Heart right ventricle (tissue), 16 donors: ENCODE data around the gene CYTH1. TPM values are rescaled to one million over a fixed set of nuclear protein-coding genes. Genes with fewer than 3 reads are reported as not detected.

ENCODE experiments used
- ATAC-seq, 8 donors: fragments of 200-7000 bp; cut with Tn5 transposase; one replicate each; pipeline ENCODE4 v1.9.1; 2020; ENCODE audit warnings: mild to moderate bottlenecking in 8 of 8, moderate library complexity in 8 of 8, moderate number of reproducible peaks in 1 of 8
- DNase-seq, 2 donors: peaks; one replicate each; pipeline ENCODE4 v3.0.0-alpha.2; 2020
- H3K27ac ChIP-seq, 10 donors: fragments of 200-600 bp; sonication (generic) in 2 of 10; one replicate each; pipeline versions ENCODE4 v1.5.0 to v1.8.0; 2020 to 2022; ENCODE audit warnings: mild to moderate bottlenecking in 3 of 10
- H3K27me3 ChIP-seq, 7 donors: fragments of 200-600 bp; one replicate each; pipeline ENCODE4 v1.8.0; 2021 to 2022; ENCODE audit warnings: mild to moderate bottlenecking in 2 of 7
- H3K36me3 ChIP-seq, 9 donors: fragments of 200-600 bp; sonication (generic) in 1 of 9; one replicate each; pipeline versions ENCODE4 v1.5.0 to v1.8.0; 2020 to 2022; ENCODE audit warnings: mild to moderate bottlenecking in 2 of 9
- H3K4me1 ChIP-seq, 9 donors: fragments of 200-600 bp; sonication (generic) in 1 of 9; one replicate each; pipeline versions ENCODE4 v1.5.0 to v1.8.0; 2020 to 2022; ENCODE audit warnings: mild to moderate bottlenecking in 4 of 9
- H3K4me3 ChIP-seq, 10 donors: fragments of 200-600 bp; sonication (generic) in 2 of 10; one replicate each; pipeline versions ENCODE4 v1.5.0 to v1.8.0; 2020 to 2022; ENCODE audit warnings: mild to moderate bottlenecking in 7 of 10, moderate library complexity in 2 of 10
- H3K9me3 ChIP-seq, 11 donors: fragments of 200-600 bp in 10 of 11; sonication (generic) in 2 of 11; one replicate each; pipeline versions ENCODE4 v1.5.0 to v1.8.0; 2013 to 2022; ENCODE audit warnings: mild to moderate bottlenecking in 2 of 11, control low read depth in 1 of 11, moderate library complexity in 1 of 11
- CTCF ChIP-seq, 9 donors: fragments of 200-600 bp; sonication (generic) in 2 of 9; IDR thresholded peaks; one replicate each; pipeline versions ENCODE4 v1.5.0 to v1.8.0; 2021 to 2022; ENCODE audit warnings: antibody characterized with exemption in 9 of 9, mild to moderate bottlenecking in 5 of 9, moderate library complexity in 1 of 9
- WGBS, 2 donors: extraction: QIAGEN DNeasy Blood & Tissue Kit; methylation state at CpG; one replicate each; pipeline ENCODE4 v1.1.7; 2013; ENCODE audit warnings: inconsistent platforms in 1 of 2; 5-methylcytosine and 5-hydroxymethylcytosine counted together
- intact Hi-C, 10 donors: fragments of 100-400 bp; cut with DNase I; formaldehyde crosslinking; loops; one replicate each; pipeline versions ENCODE4 v1.11.1 to v1.14.2; 2022
- polyA plus RNA-seq, 2 donors: library from polyadenylated mRNA; stranded (reverse); fragments of 200-250 nt; gene quantifications; one replicate each; pipeline ENCODE4 v1.2.3, GENCODE V29; 2013
- total RNA-seq, 10 donors: library from RNA; stranded (reverse); fragmentation: NEBNext Ultra II Directional in 3 of 10; extraction: Animal tissue kit (Norgen Biotek cat#: 25700) in 3 of 10; gene quantifications; one replicate each; pipeline versions ENCODE4 v1.2.1 to v1.2.4, GENCODE V29; 2021 to 2023
- donor health status: Arrhythmogenic right ventricular cardiomyopathy.
- donor health status: ischemic (EF 13 %, LVEDD 7.1; RV severe dilation, severe dysfunction).
- donor health status: healthy with polysubstance abuse.
- donor health status: DM: no; HTN: yes; CAD: no.
- donor health status: DM: no; HTN: no; CAD: no.
- donor health status: ischemic (EF 25% LVEDD 6.9; RV normal size, moderate dysfunction).
- donor health status: ischemic (EF 25% LVEDD 5.7; RV mildly dilated, moderate dysfunction).
- donor health status: healthy.
- donor health status: DM: yes; HTN: yes; CAD: no.
- donor health status: Ischemic cardiomyopathy.
- donor health status: ischemic (EF 35%, LVEDD 5.7; RV mildly dilated, moderate dysfunction).
- donor health status: nonischemic (EF 11% LVEDD 7.7; RV severe dilation, severe dysfunction).
- donor health status: DM: yes; HTN: yes; CAD: no.
- donor health status: PGD.
- donor health status: ischemic (EF 29% LVEDD 5.4; RV normal size, mild dysfunction).
- donor health status: nonischemic (EF 23%, LVEDD 6.1; RV moderate dilation, normal function).

Gene CYTH1
- total and polyA plus RNA-seq, 12 donors: 22.3 to 46.9 (median 32.5) TPM

GRCh38 chr17:78725448-78726021 is 56.5 kb downstream of the CYTH1 start:
- WGBS, 2 donors: 80 to 81% methylated on average over 6 of the region's 6 CpGs
- Histone ChIP-seq H3K9me3 (no peaks in the 10 kb centered on the region), H3K27me3 (no peaks in the 10 kb centered on the region), H3K4me1 (peaks cover 18 to 95% (median 65%) of the 10 kb centered on the region in 9 donors), H3K4me3 (no peak overlapping the region), H3K27ac (no peak overlapping the region), H3K36me3 (peaks cover 0 to 15% (median 0%) of the 10 kb centered on the region in 9 donors)
- ATAC-seq: no peak
- TF ChIP-seq CTCF (IDR thresholded peaks at IDR 0.05): no peak
- intact Hi-C loops: no loop called here
- DNase-seq: no peak

GRCh38 chr17:78724999-78725398 is 57.1 kb downstream of the CYTH1 start:
- peak overlapping the region in 4 of 10 donors; percentile 5 to 65 (median 12) for H3K27ac ChIP-seq
- H3K4me3 ChIP-seq: no peak overlapping the region
- no peak for TF ChIP-seq CTCF (IDR thresholded peaks at IDR 0.05)
- no peaks in the 10 kb centered on the region for H3K27me3 ChIP-seq
- ATAC-seq (no peak), DNase-seq (no peak)
- no peaks in the 10 kb centered on the region for H3K9me3 ChIP-seq
- peaks cover 0 to 15% (median 0%) of the 10 kb centered on the region in 9 donors for H3K36me3 ChIP-seq
- WGBS, 2 donors: 87 to 89% methylated on average over 7 of the region's 7 CpGs
- H3K4me1 ChIP-seq: peaks cover 18 to 96% (median 69%) of the 10 kb centered on the region in 9 donors
- intact Hi-C loops: loop anchor here in 1 of 10 donors (5.0 kb wide), 1 partner anchor 57 kb away; the partner anchor contains the start of gene CYTH1

GRCh38 chr17:78724544-78724943 is 57.5 kb downstream of the CYTH1 start:
- Histone ChIP-seq H3K27ac (peak overlapping the region in 5 of 10 donors; percentile 5 to 65 (median 49)), H3K4me3 (peak overlapping the region in 2 of 10 donors; percentile 6 to 7), H3K27me3 (no peaks in the 10 kb centered on the region), H3K36me3 (peaks cover 0 to 15% (median 0%) of the 10 kb centered on the region in 9 donors), H3K4me1 (peaks cover 18 to 96% (median 71%) of the 10 kb centered on the region in 9 donors), H3K9me3 (no peaks in the 10 kb centered on the region)
- DNase-seq (peak in 1 of 2 donors; percentile 52), ATAC-seq (peak in 7 of 8 donors; percentile 26 to 78 (median 61))
- intact Hi-C loops: loop anchor here in 1 of 10 donors (5.0 kb wide), 1 partner anchor 58 kb away; the partner anchor contains the start of gene CYTH1
- WGBS, 2 donors: 30 to 31% methylated on average over 5 of the region's 5 CpGs
- no peak for TF ChIP-seq CTCF (IDR thresholded peaks at IDR 0.05)

GRCh38 chr17:78723957-78724356 is 58.1 kb downstream of the CYTH1 start:
- Histone ChIP-seq H3K27me3 (no peaks in the 10 kb centered on the region), H3K27ac (peak overlapping the region in 4 of 10 donors; percentile 48 to 65 (median 54)), H3K9me3 (no peaks in the 10 kb centered on the region), H3K36me3 (peaks cover 0 to 15% (median 0%) of the 10 kb centered on the region in 9 donors), H3K4me3 (peak overlapping the region in 3 of 10 donors; percentile 43 to 56 (median 51)), H3K4me1 (peaks cover 18 to 98% (median 76%) of the 10 kb centered on the region in 9 donors)
- DNase-seq (no peak), ATAC-seq (peak in 1 of 8 donors; percentile 7)
- intact Hi-C loops: loop anchor here in 1 of 10 donors (5.0 kb wide), 1 partner anchor 58 kb away; the partner anchor contains the start of gene CYTH1
- TF ChIP-seq CTCF (IDR thresholded peaks at IDR 0.05): no peak
- 73 to 77% methylated on average over 8 of the region's 8 CpGs for WGBS, 2 donors
